ENCODE data around the gene SEPHS2.

The SEPHS2 gene

GRCh38 chr16:30444231-30445148 lies 1.2 kb downstream of the SEPHS2 start (continued):
- peak; percentile 45 for TF ChIP-seq SETDB1 (IDR thresholded peaks at IDR 0.05; ENCODE audit: insufficient read length, low read length)
- TF ChIP-seq, protein P1, sequence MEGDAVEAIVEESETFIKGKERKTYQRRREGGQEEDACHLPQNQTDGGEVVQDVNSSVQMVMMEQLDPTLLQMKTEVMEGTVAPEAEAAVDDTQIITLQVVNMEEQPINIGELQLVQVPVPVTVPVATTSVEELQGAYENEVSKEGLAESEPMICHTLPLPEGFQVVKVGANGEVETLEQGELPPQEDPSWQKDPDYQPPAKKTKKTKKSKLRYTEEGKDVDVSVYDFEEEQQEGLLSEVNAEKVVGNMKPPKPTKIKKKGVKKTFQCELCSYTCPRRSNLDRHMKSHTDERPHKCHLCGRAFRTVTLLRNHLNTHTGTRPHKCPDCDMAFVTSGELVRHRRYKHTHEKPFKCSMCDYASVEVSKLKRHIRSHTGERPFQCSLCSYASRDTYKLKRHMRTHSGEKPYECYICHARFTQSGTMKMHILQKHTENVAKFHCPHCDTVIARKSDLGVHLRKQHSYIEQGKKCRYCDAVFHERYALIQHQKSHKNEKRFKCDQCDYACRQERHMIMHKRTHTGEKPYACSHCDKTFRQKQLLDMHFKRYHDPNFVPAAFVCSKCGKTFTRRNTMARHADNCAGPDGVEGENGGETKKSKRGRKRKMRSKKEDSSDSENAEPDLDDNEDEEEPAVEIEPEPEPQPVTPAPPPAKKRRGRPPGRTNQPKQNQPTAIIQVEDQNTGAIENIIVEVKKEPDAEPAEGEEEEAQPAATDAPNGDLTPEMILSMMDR (tag by site-specific recombination; IDR thresholded peaks at IDR 0.05): no peak
- peak; percentile 85 for TF ChIP-seq YY1 (tag by site-specific recombination; IDR thresholded peaks at IDR 0.05)
- TF ChIP-seq ZNF623 (tag by site-specific recombination; IDR thresholded peaks at IDR 0.05): no peak
- no peak for TF ChIP-seq ZSCAN16 (tag by site-specific recombination; IDR thresholded peaks at IDR 0.05)
- TF ChIP-seq TSHZ1 (tag by site-specific recombination; IDR thresholded peaks at IDR 0.05; ENCODE audit: borderline replicate concordance): no peak

- TF ChIP-seq ZBTB6 (tag by site-specific recombination; IDR thresholded peaks at IDR 0.05) (no peak), ZBTB8A (tag by site-specific recombination; IDR thresholded peaks at IDR 0.05) (0 out of 2 replicates have a peak, but pooled peaks have one; percentile 0), KLF9 (tag by site-specific recombination; IDR thresholded peaks at IDR 0.05; ENCODE audit: low read depth) (no peak), ZNF488 (tag by site-specific recombination; IDR thresholded peaks at IDR 0.05) (no peak), ZNF658 (tag by site-specific recombination; IDR thresholded peaks at IDR 0.05) (no peak), ZNF629 (tag by site-specific recombination; IDR thresholded peaks at IDR 0.05) (no peak), ZNF391 (tag by site-specific recombination; IDR thresholded peaks at IDR 0.05; ENCODE audit: borderline replicate concordance, low read depth) (no peak)
- peaks cover 3% of the 10 kb centered on the region; the same call in 1 of the 2 replicates for H3K4me1 ChIP-seq (ENCODE audit: control insufficient read depth, insufficient read depth, low read length)
- H3K9me3 ChIP-seq (ENCODE audit: control insufficient read depth, insufficient read depth, low read depth, low read length): no peaks in the 10 kb centered on the region
- no peak overlapping the region for H3K4me3 ChIP-seq (ENCODE audit: low read depth, low read length)
- ChIA-PET POLR2A (no interaction called here), CTCF (interaction anchor here (0.5 to 1.8 kb wide), 3 partner anchors 10 to 411 kb away, joined by 3 to 7 read pairs (median 3); partner anchors contain the start of gene DCTPP1)
- peaks cover 0 to 22% of the 10 kb centered on the region in 2 experiments; a peak in 2 of 3 replicates for H3K36me3 ChIP-seq (ENCODE audit: control insufficient read depth in 2 of 2, insufficient read depth in 1 of 2, low read length in 2 of 2)
- H3K27ac ChIP-seq (ENCODE audit: extremely low read depth, low read depth, low read length): no peak overlapping the region
Measured at GRCh38 chr16:30443631-30444030, 2.0 kb downstream of the SEPHS2 start.

All from HEK293 (cell line).